HepG2 (cell line): Measurements from ENCODE around the gene SPTB. TPM values are rescaled to one million over a fixed set of nuclear protein-coding genes. Genes with fewer than 3 reads are reported as not detected.

Experiments used
- ATAC-seq: fragments of 200-7000 bp; cut with Tn5 transposase; 3 replicates; pipeline ENCODE4 v1.9.1; 2020; ENCODE audit warnings: mild to moderate bottlenecking, moderate library complexity
- BruUV-seq: library from RNA; stranded (reverse); fragments of 400-500 nt; replicated peaks from 2 replicates; lab custom pipeline; 2021; lab: Mats Ljungman, UMichigan
- CTCF ChIA-PET: fragments of 300-600 bp; formaldehyde crosslinking; extraction: SDS; loops from one replicate; lab custom pipeline; 2021; ENCODE audit warnings: low total read pairs, inconsistent platforms, low intra/inter-chr PET ratio; lab: Yijun Ruan, JAX
- POLR2A ChIA-PET: fragments of 350-600 bp; sonication (Branson Sonifier 250); formaldehyde crosslinking; loops from one replicate; lab custom pipeline; 2020; ENCODE audit warnings: antibody characterized with exemption, inconsistent platforms; lab: Yijun Ruan, JAX
- DNase-seq: peaks from one replicate; pipeline ENCODE4 v3.0.0-alpha.2; 2015; ENCODE audit warnings: low spot score
- FAIRE-seq: peaks from 3 replicates; lab custom pipeline; 2011; peaks lifted over from hg19 to GRCh38; lab: Jason Lieb, UNC
- H2AFZ ChIP-seq: one replicate; pipeline ENCODE4 v1.6.1; 2011; ENCODE audit warnings: low read length, inconsistent platforms
- H3K27ac ChIP-seq: fragments of 300-600 bp; 3 replicates; pipeline ENCODE4 v1.8.0; 2011; ENCODE audit warnings: mixed run types, mild to moderate bottlenecking, mixed read lengths, low read length, inconsistent platforms; ENCODE audit not compliant: insufficient read depth; ENCODE audit errors: extremely low read length
- H3K27me3 ChIP-seq, 2 experiments: fragments of 200-600 bp in 1 of 2; 2 replicates in 1 of 2; 3 replicates in 1 of 2; pipeline versions ENCODE4 v1.6.0 to v1.8.0; 2011; ENCODE audit warnings: low read length in 2 of 2, mild to moderate bottlenecking in 2 of 2, moderate library complexity in 2 of 2, inconsistent platforms in 1 of 2; ENCODE audit not compliant: insufficient read depth in 2 of 2, control insufficient read depth in 1 of 2
- H3K36me3 ChIP-seq, 2 experiments: fragments of 200-600 bp in 1 of 2; replicated peaks in 1 of 2; 2 replicates in 1 of 2; 3 replicates in 1 of 2; pipeline versions ENCODE4 v1.5.1 to v1.8.0; 2011; ENCODE audit warnings: low read length in 2 of 2, inconsistent platforms in 1 of 2; ENCODE audit not compliant: insufficient read depth in 2 of 2, control insufficient read depth in 1 of 2
- H3K4me1 ChIP-seq: 2 replicates; pipeline ENCODE4 v1.5.1; 2012; ENCODE audit warnings: low read length, inconsistent platforms; ENCODE audit not compliant: insufficient read depth
- H3K4me2 ChIP-seq: 2 replicates; pipeline ENCODE4 v1.6.0; 2011; ENCODE audit warnings: low read depth, low read length, inconsistent platforms
- H3K4me3 ChIP-seq, 3 experiments: fragments of 200-600 bp in 1 of 3; sonication (generic), shearing (Covaris generic) in 1 of 3; replicated peaks in 1 of 3; 2 replicates each; pipeline ENCODE4 v1.5.1; 2011 to 2016; ENCODE audit warnings: low read length in 3 of 3, inconsistent platforms in 2 of 3, low read depth in 2 of 3, mild to moderate bottlenecking in 2 of 3, control low read depth in 1 of 3, mixed read lengths in 1 of 3; ENCODE audit not compliant: insufficient read depth in 1 of 3
- H3K79me2 ChIP-seq: one replicate; pipeline ENCODE4 v1.6.1; 2011; ENCODE audit warnings: low read length, inconsistent platforms; ENCODE audit not compliant: insufficient read depth
- H3K9ac ChIP-seq: 2 replicates; pipeline ENCODE4 v1.6.0; 2011; ENCODE audit warnings: mild to moderate bottlenecking, low read depth, low read length, inconsistent platforms; ENCODE audit not compliant: insufficient read depth
- H3K9me3 ChIP-seq: 2 replicates; pipeline ENCODE4 v1.5.1; 2012; ENCODE audit warnings: mild to moderate bottlenecking, low read length
- H4K20me1 ChIP-seq: 2 replicates; pipeline ENCODE4 v1.6.0; 2011; ENCODE audit warnings: inconsistent platforms, mild to moderate bottlenecking, low read length, moderate library complexity; ENCODE audit not compliant: insufficient read depth
- CBFB ChIP-seq: sonication (generic); formaldehyde crosslinking; IDR thresholded peaks from 2 replicates; pipeline ENCODE4 v1.4.0; 2020; ENCODE audit warnings: missing genetic modification reagents
- CC2D1A ChIP-seq: sonication (generic); formaldehyde crosslinking; IDR thresholded peaks from 2 replicates; pipeline ENCODE4 v1.8.1; 2023; ENCODE audit warnings: mild to moderate bottlenecking, missing genetic modification reagents
- CEBPG ChIP-seq: IDR thresholded peaks from 2 replicates; pipeline ENCODE4 v1.6.1; 2016
- GZF1 ChIP-seq: sonication (generic); formaldehyde crosslinking; IDR thresholded peaks from 2 replicates; pipeline ENCODE4 v1.5.1; 2020; ENCODE audit warnings: mild to moderate bottlenecking, missing genetic modification reagents
- KDM5B ChIP-seq: sonication (generic); formaldehyde crosslinking; IDR thresholded peaks from 2 replicates; pipeline ENCODE4 v1.4.0; 2020; ENCODE audit warnings: missing genetic modification reagents, mild to moderate bottlenecking, borderline replicate concordance
- RCOR2 ChIP-seq: IDR thresholded peaks from 2 replicates; pipeline ENCODE4 v1.6.1; 2016; ENCODE audit warnings: missing biosample characterization, missing genetic modification reagents
- THAP9 ChIP-seq: sonication (generic); formaldehyde crosslinking; IDR thresholded peaks from 2 replicates; pipeline ENCODE4; 2020; ENCODE audit warnings: missing genetic modification reagents, mild to moderate bottlenecking, borderline replicate concordance
- ZNF354B ChIP-seq: sonication (generic); formaldehyde crosslinking; IDR thresholded peaks from 2 replicates; pipeline ENCODE4 v1.8.0; 2022; ENCODE audit warnings: mild to moderate bottlenecking, missing genetic modification reagents
- WGBS: methylation state at CpG from one replicate; pipeline ENCODE4 v1.1.6; 2017; ENCODE audit warnings: low lambda C conversion rate; 5-methylcytosine and 5-hydroxymethylcytosine counted together
- in situ Hi-C: cut with HindIII; loops from 2 replicates; pipeline ENCODE4 v1.10.0; 2017; ENCODE audit warnings: low pct_unique_long_range_greater_than_20kb; ENCODE audit not compliant: extremely low pct_ligation_motif_present
- intact Hi-C: fragments of 100-400 bp; cut with micrococcal nuclease; formaldehyde crosslinking; loops from one replicate; pipeline ENCODE4 v1.10.0; 2022; ENCODE audit not compliant: unreplicated experiment
- polyA plus RNA-seq, 8 experiments: library from polyadenylated mRNA; depleted of rRNA in 3 of 8; stranded (reverse) in 7 of 8; unstranded in 1 of 8; fragments of >200 nt; fragmentation: Illumina TruSeq in 4 of 8; extraction: Trizol in 4 of 8; gene quantifications; 2 replicates each; pipeline versions ENCODE4 v1.2.1 to v1.2.3, GENCODE V29; 2011 to 2016; ENCODE audit warnings: low read depth in 4 of 8, missing spikeins in 1 of 8, mixed read lengths in 1 of 8; ENCODE audit not compliant: insufficient read depth in 1 of 8
- total RNA-seq, 5 experiments: library from RNA; depleted of rRNA; stranded (reverse); fragments of >200 nt; fragmentation: Illumina TruSeq; extraction: Trizol; gene quantifications; 2 replicates each; pipeline ENCODE4 v1.2.3, GENCODE V29; 2016; ENCODE audit warnings: low read depth in 1 of 5
- TF ChIP-seq, protein P1 (sequence below): sonication (generic); formaldehyde crosslinking; IDR thresholded peaks from 2 replicates; pipeline ENCODE4 v1.5.1; 2020; ENCODE audit warnings: missing genetic modification reagents, mild to moderate bottlenecking, borderline replicate concordance
- TF ChIP-seq, protein P2 (sequence below): sonication (generic); formaldehyde crosslinking; IDR thresholded peaks from 2 replicates; pipeline ENCODE4 v1.8.0; 2022; ENCODE audit warnings: mild to moderate bottlenecking, missing genetic modification reagents
- TF ChIP-seq, protein P3 (sequence below): sonication (generic); formaldehyde crosslinking; IDR thresholded peaks from 2 replicates; pipeline ENCODE4 v1.8.1; 2023; ENCODE audit warnings: missing genetic modification reagents, inconsistent platforms, borderline replicate concordance

The SPTB gene
- total and polyA plus RNA-seq, 2 of the 13 experiments (the other 11 are each of a cell fraction or from before 2014, with no cell fraction given) = 0.01 to 0.02 TPM

DNA sequence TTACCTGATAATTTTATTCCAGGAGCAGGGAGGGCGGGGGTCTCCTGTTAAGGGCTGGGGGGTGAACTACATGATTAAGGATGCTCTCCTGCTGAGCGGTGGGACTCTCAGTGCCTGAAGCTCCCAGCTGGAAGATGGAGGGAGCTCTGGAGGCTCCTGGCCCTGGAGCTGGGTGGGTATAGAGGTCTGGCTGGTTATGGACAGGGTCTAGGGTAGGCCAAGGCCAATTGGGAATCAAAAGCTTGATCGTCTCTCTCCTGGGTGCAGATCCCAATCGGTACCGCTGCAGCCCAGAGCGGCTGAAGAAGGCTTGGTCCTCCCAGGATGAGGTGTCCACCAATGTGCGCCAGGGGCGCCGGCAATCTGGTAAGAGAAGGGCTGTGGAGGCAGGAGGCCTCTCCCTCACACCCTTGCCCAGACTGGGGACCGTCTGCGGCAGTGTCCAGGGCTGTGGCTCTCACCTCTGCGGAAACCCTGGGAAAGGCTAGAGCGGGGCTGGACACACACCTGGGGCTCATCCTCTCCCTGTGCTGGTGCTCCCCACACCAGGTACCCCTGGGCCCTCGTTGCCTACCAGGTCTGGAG, 147.1 kb downstream of the SPTB start (continued):
- TF ChIP-seq THAP9 = no peak

- Histone ChIP-seq H3K9ac (no peak overlapping the region), H3K4me3 (no peak overlapping the region), H3K4me1 (peaks cover 13% of the 10 kb centered on the region), H3K36me3 (peaks cover 10 to 14% of the 10 kb centered on the region in 2 experiments; a peak in 3 of 5 replicates), H2AFZ (no peak overlapping the region), H3K4me2 (no peak overlapping the region), H3K79me2 (no peaks in the 10 kb centered on the region), H4K20me1 (no peaks in the 10 kb centered on the region), H3K27ac (no peak overlapping the region), H3K27me3 (no peaks in the 10 kb centered on the region), H3K9me3 (no peaks in the 10 kb centered on the region)
- ChIA-PET POLR2A (no interaction called here), CTCF (no interaction called here)
- no TSS peak for BruUV-seq
- no peak for FAIRE-seq
- WGBS = no CpG with 5 or more reads among the region's 4 CpGs
- ATAC-seq = no peak
- no peak for DNase-seq
- in situ Hi-C loops (no loop called here), intact Hi-C loops (no loop called here)
- TF ChIP-seq ZNF354B (CRISPR knock-in tag) (no peak), CC2D1A (CRISPR knock-in tag) (no peak), CBFB (no peak), GZF1 (CRISPR knock-in tag) (no peak), CEBPG (CRISPR knock-in tag) (no peak), RCOR2 (no peak), KDM5B (CRISPR knock-in tag) (no peak)
- TF ChIP-seq, protein P1, sequence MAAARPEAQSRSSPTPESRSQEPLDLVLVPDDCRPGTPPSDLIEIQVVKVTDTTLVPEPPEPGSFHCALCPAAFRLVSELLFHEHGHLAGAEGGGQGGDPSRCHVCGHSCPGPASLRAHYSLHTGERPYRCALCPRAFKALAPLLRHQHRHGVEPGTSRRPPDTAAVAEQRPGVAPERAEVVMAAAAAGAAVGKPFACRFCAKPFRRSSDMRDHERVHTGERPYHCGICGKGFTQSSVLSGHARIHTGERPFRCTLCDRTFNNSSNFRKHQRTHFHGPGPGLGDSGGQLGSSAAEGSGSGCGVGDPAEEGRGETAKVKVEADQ (CRISPR knock-in tag) = no peak
- TF ChIP-seq, protein P2, sequence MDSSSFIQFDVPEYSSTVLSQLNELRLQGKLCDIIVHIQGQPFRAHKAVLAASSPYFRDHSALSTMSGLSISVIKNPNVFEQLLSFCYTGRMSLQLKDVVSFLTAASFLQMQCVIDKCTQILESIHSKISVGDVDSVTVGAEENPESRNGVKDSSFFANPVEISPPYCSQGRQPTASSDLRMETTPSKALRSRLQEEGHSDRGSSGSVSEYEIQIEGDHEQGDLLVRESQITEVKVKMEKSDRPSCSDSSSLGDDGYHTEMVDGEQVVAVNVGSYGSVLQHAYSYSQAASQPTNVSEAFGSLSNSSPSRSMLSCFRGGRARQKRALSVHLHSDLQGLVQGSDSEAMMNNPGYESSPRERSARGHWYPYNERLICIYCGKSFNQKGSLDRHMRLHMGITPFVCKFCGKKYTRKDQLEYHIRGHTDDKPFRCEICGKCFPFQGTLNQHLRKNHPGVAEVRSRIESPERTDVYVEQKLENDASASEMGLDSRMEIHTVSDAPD (CRISPR knock-in tag) = no peak
- TF ChIP-seq, protein P3, sequence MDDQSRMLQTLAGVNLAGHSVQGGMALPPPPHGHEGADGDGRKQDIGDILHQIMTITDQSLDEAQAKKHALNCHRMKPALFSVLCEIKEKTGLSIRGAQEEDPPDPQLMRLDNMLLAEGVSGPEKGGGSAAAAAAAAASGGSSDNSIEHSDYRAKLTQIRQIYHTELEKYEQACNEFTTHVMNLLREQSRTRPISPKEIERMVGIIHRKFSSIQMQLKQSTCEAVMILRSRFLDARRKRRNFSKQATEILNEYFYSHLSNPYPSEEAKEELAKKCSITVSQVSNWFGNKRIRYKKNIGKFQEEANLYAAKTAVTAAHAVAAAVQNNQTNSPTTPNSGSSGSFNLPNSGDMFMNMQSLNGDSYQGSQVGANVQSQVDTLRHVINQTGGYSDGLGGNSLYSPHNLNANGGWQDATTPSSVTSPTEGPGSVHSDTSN (CRISPR knock-in tag) = no peak
These were observed 147.6 kb downstream of the SPTB start for GRCh38 chr14:64732066-64732465.
